NOMO-1 treated with dmso at 0.1 percent for 144 hours (cell line): Measurements from ENCODE around the gene SMIM3.
"Not testable (repeated sequence)": the region's sequence is repeated elsewhere in the genome, so short reads cannot be mapped to it uniquely, and the experiment has no call there.

Experiments
- DNase-seq: peaks from one replicate; lab custom pipeline; 2025; ENCODE audit not compliant: unreplicated experiment; lab: John Stamatoyannopoulos, UW

Gene SMIM3

DNA sequence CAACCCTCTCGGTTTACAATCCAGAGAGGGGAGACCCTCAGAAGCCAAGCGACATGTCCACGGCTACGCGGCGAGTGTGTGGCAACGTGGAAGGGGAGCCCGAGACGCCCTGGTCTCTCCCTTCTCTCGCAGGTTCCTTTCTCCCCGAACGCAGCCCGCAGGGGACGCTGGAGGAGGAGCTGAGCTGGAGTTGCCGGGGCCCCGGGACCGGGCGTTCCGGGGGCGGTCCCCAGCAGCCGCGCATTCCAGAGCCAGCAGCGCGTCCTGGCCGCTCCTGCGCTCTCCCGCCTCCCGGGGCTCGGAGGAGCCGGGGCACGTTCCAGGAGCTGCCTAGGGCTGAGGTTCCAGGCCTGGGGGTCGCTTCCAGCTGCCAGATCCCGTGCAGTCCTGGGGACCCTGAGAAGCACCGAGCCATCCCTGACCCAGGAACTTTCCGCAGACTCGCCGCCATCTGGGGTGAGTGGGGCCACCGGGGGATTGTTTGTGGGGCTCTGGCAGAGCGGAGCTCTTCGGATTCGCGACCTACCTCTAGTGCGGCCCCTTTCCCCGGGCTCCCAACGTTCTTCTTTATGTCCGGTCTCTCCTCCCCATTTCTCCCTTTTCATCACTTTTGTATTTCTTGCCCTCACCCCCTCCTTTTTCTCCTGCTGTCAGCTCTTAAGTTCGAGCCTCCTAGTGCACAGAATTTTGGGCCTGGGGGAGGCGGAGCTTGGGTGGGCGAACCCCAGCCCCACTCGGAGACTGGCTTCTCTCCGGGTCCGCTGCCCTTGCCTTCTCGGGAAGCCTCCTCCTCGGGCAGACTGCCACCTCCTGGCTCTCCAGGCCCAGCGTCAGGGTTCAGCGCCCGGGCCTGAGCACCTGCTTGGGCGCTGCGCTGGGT, at the start of gene SMIM3:
SMIM3 (plus strand) TSS at position 241 of the 880 bp plus-strand sequence. CDS start 16,684 bp downstream, outside the sequence.
- peak; percentile 68 for DNase-seq

DNA sequence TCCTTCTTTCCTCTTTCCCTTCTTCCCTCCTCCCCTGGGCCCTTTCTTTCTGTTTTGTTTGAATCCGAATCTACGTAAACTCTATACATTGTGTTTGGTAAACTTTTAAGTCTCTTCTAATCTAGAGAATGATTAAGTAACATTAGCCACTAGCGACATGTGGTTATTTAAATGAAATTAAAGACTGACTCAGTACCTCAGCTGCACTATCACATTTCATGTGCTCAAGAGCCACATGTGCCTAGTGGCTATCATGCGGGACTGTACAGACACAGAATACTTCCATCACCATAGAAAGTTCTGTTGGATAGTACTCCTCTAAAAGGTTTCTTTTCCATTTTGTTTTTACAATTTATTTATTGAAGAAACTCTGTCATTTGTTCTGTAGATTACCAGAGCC, 48.7 kb upstream of the SMIM3 start:
- DNase-seq: no peak

DNA sequence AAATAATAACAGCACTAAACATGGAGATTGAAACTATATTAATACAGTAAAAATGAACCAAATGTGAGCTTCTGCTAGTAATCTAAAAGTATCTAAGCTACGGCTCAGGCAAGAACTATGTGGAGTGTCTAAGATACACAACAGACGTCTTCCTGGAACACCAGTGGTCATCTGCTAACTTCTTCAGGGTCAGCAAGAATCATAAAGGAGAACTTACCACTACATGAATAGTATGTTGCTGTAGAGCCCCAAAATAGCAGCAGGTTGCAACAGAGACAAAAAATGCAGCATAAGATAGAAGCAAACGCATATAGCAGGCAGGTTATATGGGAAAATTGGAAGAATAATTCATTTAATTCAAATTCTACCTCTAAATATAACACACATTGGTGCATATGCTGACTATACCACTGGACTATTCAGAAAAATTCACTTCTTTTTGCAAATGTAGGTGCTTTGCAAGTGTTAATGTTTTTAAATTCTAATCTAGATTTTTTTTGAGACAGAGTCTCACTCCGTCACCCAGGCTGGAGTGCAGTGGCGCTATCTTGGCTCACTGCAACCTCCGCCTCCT, 46.8 kb upstream of the SMIM3 start:
- DNase-seq: no peak

DNA sequence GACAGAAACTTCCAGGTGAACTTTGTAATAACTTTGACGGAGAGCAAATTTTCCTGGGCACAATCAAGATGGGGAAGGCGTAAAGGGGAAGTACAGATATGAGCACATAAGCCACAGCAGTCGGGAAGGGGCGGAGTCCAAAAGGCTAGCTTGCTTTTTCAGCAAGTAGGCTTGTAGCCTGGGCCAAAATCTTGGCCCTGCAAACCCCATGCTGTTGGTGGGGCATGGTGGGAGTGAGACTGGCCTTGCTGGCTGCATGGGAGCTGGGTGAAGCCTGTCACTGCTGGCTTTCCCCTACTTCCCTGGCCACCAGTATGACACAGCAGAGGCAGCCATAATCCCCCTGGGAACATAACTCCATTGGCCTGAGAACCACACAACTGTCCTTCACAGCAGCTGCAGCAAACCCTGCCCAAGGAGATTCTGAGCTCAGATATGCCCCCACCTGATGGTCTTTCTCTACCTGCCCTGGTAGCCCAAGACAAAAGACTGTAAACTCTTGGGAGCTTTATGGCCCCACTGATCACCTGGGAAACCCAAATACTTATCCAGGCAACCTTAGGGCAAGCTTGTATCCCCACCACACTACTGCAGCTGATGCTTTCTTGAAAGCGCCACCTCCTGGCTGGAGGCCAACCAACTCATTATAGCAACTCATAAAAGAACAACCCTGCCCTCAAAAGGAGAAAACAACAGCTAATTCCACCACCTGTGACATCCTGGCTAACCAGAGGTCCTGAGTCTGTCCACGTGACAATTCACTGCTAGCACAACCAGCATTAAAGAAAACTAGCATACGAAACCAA, 43.8 kb upstream of the SMIM3 start:
- peak; percentile 86 for DNase-seq

GRCh38 chr5:150738862-150739261, 39.7 kb upstream of the SMIM3 start:
- DNase-seq: no peak

DNA sequence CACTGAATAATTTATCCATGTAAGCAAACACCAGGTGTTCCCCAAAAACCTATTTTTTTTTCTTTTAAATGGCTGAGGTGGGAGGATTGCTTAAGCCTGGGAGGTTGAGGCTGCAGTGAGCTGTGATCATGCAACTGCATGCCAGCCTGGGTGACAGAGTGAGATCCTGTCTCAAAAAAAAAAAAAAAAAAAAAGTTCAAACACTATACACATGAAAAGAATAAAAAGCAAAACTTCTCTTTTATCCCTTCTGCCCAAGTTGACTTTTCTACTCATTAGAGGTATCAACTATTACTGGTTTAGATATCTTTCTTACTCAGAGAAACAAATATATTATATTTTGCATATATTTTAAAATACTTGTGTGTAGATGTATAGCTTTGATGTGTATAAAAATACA, 37.6 kb upstream of the SMIM3 start:
- DNase-seq: no peak

- not testable (repeated sequence) for DNase-seq
Measured at GRCh38 chr5:150742455-150743141, 36.0 kb upstream of the SMIM3 start.

DNA sequence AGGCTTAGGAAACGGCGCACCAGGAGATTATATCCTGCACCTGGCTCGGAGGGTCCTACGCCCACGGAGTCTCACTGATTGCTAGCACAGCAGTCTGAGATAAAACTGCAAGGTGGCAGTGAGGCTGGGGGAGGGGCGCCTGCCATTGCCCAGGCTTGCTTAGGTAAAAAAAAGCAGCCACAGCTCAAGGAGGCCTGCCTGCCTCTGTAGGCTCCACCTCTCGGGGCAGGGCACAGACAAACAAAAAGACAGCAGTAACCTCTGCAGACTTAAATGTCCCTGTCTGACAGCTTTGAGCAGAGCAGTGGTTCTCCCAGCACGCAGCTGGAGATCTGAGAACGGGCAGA, 35.4 kb upstream of the SMIM3 start:
- not testable (repeated sequence) for DNase-seq

GRCh38 chr5:150750469-150750868, 28.1 kb upstream of the SMIM3 start:
- no peak for DNase-seq

GRCh38 chr5:150751096-150751891, 27.3 kb upstream of the SMIM3 start:
- DNase-seq: no peak

DNA sequence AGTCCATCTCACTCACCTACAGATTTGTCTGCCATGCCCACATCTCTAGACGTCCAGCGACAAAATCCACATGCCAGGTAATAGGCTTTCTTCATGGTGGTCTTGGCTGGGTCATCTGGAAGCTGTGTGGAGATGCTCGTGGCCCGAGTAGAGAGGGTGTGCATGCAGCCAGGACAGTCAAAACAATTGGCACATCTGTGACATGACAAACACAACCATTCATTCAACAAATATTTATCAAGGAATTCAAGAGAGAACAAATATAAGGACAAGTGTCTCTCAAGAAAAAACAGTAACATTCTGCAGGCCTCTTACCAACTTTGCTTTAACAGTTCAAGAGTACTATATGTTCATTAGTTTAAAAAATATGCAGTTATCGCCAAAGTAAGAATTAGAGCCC, 25.1 kb upstream of the SMIM3 start:
- DNase-seq: no peak

- no peak for DNase-seq
Measured at GRCh38 chr5:150753863-150754262, 24.7 kb upstream of the SMIM3 start.

DNA sequence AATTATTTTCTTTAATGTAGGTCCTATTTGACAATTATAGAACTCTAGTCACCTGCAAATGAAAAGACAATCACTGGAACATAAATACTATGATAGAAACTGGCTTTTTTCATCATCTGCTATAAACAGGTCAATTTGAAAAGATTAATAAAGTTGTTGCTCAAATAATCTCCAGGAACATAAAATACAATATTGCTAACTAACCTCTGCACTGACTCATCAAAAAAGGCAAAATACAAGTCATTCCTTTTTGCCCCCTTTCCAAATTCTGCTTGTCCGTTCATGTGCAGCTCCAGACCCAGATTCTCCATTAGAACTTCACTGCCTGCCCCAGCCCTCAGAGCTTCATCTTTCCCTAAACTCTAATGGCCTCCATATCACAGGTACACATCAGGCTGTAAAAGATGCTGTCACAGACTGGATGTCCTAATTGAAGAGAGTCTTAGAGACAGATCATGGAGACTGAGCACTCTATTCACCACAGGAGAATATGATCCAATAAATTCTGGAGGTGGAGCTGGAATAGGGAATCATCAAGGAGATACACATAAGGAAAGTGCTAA, 21.4 kb upstream of the SMIM3 start:
- no peak for DNase-seq

DNA sequence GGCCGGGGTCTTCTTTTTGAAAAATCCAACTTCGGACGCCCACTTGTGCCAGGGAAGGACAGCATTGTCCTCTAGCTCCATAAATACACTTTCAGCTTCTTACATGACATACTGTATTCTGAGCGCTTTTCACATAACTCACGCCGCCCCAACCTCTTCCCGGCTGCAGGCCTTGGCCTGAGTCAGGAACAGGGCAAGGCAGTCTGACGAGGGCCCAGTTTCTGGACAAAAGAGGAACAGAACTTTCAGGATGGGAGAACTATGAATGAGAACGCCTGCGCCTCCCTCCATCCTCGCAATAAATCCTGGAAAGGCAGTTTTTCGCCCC, 20.4 kb upstream of the SMIM3 start:
- no peak for DNase-seq

GRCh38 chr5:150758531-150759333, 19.8 kb upstream of the SMIM3 start, which contains the start of gene DCTN4:
Gene DCTN4 (minus strand): TSS chr5:150759017. CDS start chr5:150758993, 24 bp downstream.
- peak; percentile 97 for DNase-seq

GRCh38 chr5:150759334-150759583, 19.3 kb upstream of the SMIM3 start:
- no peak for DNase-seq

GRCh38 chr5:150762211-150762610, 16.3 kb upstream of the SMIM3 start:
- DNase-seq: peak; percentile 54

DNA sequence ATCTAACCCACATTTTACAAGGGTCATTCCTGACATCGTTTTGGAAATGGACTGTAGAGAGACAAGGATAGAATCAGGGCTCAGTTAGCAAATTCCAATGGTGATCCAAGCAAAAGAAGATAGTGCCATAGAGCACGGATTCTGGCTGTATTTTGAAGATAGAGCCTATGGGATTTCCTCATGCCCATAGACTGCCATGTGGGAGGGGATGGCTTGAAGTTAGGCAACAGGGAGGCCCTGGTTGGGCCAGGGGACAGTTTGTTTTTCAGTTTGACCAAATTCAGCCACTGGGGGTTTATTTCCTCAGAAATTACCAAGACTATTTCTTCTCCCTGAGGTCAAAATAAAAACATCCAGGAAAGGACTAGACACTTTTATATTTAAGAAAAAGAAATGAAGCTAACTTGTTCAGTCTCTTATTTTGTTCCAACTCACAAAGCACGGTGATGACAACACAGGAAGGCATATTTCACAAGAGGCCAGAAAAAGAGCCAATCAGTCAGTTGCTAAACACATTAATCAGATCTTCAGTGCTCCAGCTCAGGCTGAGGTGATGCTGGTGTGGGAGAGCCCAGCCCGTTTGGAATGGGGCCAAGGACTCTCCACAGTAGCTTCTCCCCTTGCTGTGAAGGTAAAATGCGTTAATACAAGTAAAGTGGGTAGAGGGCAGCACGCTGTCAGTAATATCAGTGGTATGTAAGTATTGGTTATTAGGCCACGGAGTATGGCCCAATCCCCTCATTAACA, 15.4 kb upstream of the SMIM3 start:
- peak; percentile 94 for DNase-seq

DNA sequence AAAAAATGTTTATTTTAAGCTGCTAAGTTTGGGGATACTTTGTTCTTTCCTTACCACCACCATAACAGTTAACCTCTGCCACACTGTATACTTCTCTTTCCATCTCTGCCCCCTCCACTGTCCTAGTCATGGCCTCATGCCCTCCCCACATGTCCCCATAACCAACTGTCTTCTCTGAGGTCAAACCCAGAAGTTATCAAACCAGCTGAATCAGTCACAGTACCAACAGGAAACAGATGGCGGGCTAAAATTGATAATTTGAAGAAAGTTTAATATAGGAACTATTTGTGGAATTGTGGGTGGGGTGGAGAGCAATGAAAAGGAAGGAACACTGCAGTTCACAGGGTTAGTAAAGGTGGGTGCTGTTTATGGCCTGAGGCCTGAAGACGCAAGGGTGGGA, 14.0 kb upstream of the SMIM3 start:
- peak; percentile 88 for DNase-seq
